Loucy (cell line): Measurements from ENCODE around the gene KANSL1.

Experiments
- CTCF ChIP-seq: fragments of 200-600 bp; sonication (generic); conservative IDR thresholded peaks from 2 replicates; pipeline ENCODE4 v1.5.1; 2014; ENCODE audit warnings: mild to moderate bottlenecking, antibody characterized with exemption, low read length
- EZH2phosphoT487 ChIP-seq: fragments of 200-600 bp; IDR thresholded peaks from 2 replicates; pipeline ENCODE4 v1.6.1; 2018; ENCODE audit warnings: antibody characterized with exemption, mild to moderate bottlenecking, moderate library complexity, borderline replicate concordance

- TF ChIP-seq CTCF (no peak), EZH2phosphoT487 (no peak)
These were observed 173.0 kb downstream of the KANSL1 start for GRCh38 chr17:46020023-46020761.
